Measurements from ENCODE around the gene POLDIP3.
A peak's percentile ranks its signal among the peaks of the same experiment; 100 is the strongest.
"Not testable (repeated sequence)": the region's sequence is repeated elsewhere in the genome, so short reads cannot be mapped to it uniquely, and the experiment has no call there.

The POLDIP3 gene

DNA sequence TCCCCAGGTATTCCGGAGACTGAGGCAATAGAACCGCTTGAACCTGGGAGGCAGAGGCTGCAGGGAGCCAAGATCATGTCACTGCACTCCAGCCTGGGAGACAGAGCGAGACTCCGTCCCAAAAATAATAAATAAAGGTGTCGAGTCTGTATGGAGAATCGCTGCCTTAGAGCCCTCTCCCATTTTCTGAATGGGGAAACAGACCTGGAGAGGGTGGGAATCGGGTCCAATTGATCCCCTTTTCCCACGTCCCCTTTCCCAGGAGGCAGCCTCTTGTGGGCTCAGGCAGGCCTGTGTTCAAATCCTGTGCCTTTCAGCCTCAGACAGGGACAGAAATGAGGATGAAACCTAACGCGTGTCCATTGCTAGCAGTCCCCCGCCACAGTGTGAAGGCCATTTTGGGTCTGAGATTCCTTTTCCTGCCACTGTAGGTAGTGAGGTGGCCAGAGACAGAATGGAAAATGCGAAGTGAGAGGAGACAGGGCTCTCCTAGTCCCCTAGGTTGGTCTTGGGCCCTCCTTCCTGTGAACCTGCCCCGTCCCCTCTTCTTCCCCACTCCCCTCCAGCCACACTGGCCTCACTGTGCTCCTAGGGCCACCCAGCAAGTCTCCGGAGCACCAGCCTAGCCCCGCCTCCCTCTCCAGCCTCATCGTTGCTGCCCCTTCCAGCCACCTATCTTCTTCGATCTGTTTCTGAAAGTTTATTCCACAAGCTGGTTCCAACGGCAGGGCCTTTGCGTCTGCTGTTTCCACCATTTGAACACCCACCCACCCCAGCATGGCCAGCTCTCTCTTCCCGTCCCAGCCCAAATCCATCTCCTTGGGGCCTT, 2.7 kb upstream of the POLDIP3 start:
- Histone ChIP-seq H3K4ac (ENCODE audit: low read depth, low read length) (no peak overlapping the region), H3K27ac (ENCODE audit: low read depth, low read length) (no peak overlapping the region)
- no peak for DNase-seq

DNA sequence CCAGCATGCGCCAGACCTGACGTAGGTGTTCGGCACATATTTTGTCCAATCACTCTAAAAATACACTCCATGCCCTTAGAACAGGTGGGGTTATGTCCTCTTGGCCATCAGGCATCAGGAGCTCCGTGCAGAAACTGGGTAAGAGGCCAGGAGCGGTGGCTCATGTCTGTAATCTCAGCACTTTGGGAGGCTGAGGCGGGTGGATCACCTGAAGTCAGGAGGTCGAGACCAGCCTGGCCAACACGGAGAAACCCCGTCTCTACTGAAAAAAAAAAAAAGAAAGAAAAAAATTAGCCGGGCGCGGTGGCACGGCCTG, 1.1 kb upstream of the POLDIP3 start:
- H3K4me2 ChIP-seq (ENCODE audit: low read length); H3K27ac ChIP-seq (ENCODE audit: low read depth, low read length); H3K79me1 ChIP-seq (ENCODE audit: low read length); H3K4me1 ChIP-seq (ENCODE audit: control insufficient read depth, low read depth, low read length); H3K27me3 ChIP-seq (ENCODE audit: insufficient read depth, low read length, poor library complexity); H3K4ac ChIP-seq (ENCODE audit: low read depth, low read length); H2BK5ac ChIP-seq (ENCODE audit: low read length); H2AK5ac ChIP-seq (ENCODE audit: low read length); H4K8ac ChIP-seq (ENCODE audit: low read depth, low read length); H3K4me3 ChIP-seq (ENCODE audit: low read length); H3K23ac ChIP-seq (ENCODE audit: low read length); H3K18ac ChIP-seq (ENCODE audit: low read length); H4K5ac ChIP-seq (ENCODE audit: low read length); DNase-seq; H3K56ac ChIP-seq (ENCODE audit: low read length); H2BK15ac ChIP-seq (replicated peaks; ENCODE audit: low read depth); H3K36me3 ChIP-seq (ENCODE audit: control insufficient read depth, insufficient read depth, low read length); H2BK120ac ChIP-seq (ENCODE audit: low read depth, low read length): not testable (repeated sequence)
- Histone ChIP-seq H3K79me2 (ENCODE audit: control insufficient read depth, insufficient read depth, low read length) (peaks cover 35% of the 10 kb centered on the region), H3K9ac (ENCODE audit: low read length) (peak overlapping the region; percentile 17)
- WGBS (ENCODE audit: extremely low coverage, insufficient coverage, low lambda C conversion rate), result no CpG with 5 or more reads among the region's 13 CpGs

More for the DNA sequence above, 2.7 kb upstream of the POLDIP3 start:
- Histone ChIP-seq H2BK120ac (ENCODE audit: low read depth, low read length) (no peak overlapping the region), H3K4me1 (ENCODE audit: control insufficient read depth, low read depth, low read length) (no peaks in the 10 kb centered on the region), H3K56ac (ENCODE audit: low read length) (peak overlapping the region; percentile 60), H3K18ac (ENCODE audit: low read length) (no peak overlapping the region), H2BK15ac (replicated peaks; ENCODE audit: low read depth) (no peak overlapping the region), H4K8ac (ENCODE audit: low read depth, low read length) (no peak overlapping the region), H3K79me2 (ENCODE audit: control insufficient read depth, insufficient read depth, low read length) (peaks cover 20% of the 10 kb centered on the region), H3K27me3 (ENCODE audit: insufficient read depth, low read length, poor library complexity) (no peaks in the 10 kb centered on the region), H2BK5ac (ENCODE audit: low read length) (no peak overlapping the region), H3K36me3 (ENCODE audit: control insufficient read depth, insufficient read depth, low read length) (no peaks in the 10 kb centered on the region), H2AK5ac (ENCODE audit: low read length) (no peak overlapping the region), H3K79me1 (ENCODE audit: low read length) (peaks cover 3% of the 10 kb centered on the region), H3K4me2 (ENCODE audit: low read length) (no peak overlapping the region), H4K5ac (ENCODE audit: low read length) (no peak overlapping the region), H3K4me3 (ENCODE audit: low read length) (no peak overlapping the region), H3K23ac (ENCODE audit: low read length) (no peak overlapping the region), H3K9ac (ENCODE audit: low read length) (peak overlapping the region; percentile 32)
- WGBS (ENCODE audit: extremely low coverage, insufficient coverage, low lambda C conversion rate), result no CpG with 5 or more reads among the region's 20 CpGs

DNA sequence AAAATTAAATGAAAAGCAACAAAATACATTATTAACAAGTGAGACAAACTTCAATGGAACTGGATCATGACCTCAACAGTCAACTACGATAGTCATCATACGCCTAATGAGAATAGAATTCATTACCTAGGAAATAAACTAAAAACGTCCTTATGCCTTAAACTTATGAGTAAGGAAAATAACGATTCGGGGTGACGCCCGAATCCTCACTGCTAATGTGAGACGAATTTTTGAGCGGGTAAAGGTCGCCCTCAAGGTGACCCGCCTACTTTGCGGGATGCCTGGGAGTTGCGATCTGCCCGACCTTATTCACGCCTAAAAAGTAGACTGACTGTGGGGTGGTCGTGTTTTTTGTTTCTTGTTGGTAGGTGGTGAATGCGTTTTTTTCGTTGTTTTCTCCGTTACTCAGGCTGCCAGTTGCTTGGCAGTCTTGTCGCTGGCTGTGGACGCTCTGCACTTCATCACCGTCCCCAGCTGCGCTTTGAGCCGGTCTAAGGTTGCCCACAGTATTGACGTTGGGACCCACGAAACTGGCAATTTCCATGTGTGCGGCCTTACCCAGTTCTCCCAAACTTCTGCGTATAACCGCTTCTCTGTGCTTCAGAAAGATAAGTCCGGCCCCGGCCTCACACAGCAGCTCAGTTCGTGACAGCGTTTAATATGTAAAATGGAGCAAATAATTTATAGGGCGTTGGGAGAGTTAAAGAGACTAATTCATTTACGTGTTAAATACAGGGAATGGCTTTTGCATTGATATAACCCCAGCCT, 593 bp upstream of the POLDIP3 start:
- WGBS (ENCODE audit: extremely low coverage, insufficient coverage, low lambda C conversion rate), result no CpG with 5 or more reads among the region's 35 CpGs

GRCh38 chr22:42613872-42614301, 796 bp downstream of the POLDIP3 start:
- Histone ChIP-seq H3K27me3 (ENCODE audit: insufficient read depth, low read length, poor library complexity) (no peaks in the 10 kb centered on the region), H3K23ac (ENCODE audit: low read length) (peak overlapping the region; percentile 95), H3K9ac (ENCODE audit: low read length) (peak overlapping the region; percentile 100), H3K4me3 (ENCODE audit: low read length) (peak overlapping the region; percentile 67), H3K79me2 (ENCODE audit: control insufficient read depth, insufficient read depth, low read length) (peaks cover 50% of the 10 kb centered on the region), H4K5ac (ENCODE audit: low read length) (no peak overlapping the region), H3K27ac (ENCODE audit: low read depth, low read length) (peak overlapping the region; percentile 91), H2BK15ac (replicated peaks; ENCODE audit: low read depth) (no peak overlapping the region), H3K4me1 (ENCODE audit: control insufficient read depth, low read depth, low read length) (no peaks in the 10 kb centered on the region), H2BK120ac (ENCODE audit: low read depth, low read length) (peak overlapping the region; percentile 56), H3K79me1 (ENCODE audit: low read length) (peaks cover 7% of the 10 kb centered on the region), H3K36me3 (ENCODE audit: control insufficient read depth, insufficient read depth, low read length) (peaks cover 2% of the 10 kb centered on the region), H3K18ac (ENCODE audit: low read length) (peak overlapping the region; percentile 18), H3K4ac (ENCODE audit: low read depth, low read length) (peak overlapping the region; percentile 98), H2BK5ac (ENCODE audit: low read length) (peak overlapping the region; percentile 7), H3K56ac (ENCODE audit: low read length) (peak overlapping the region; percentile 97), H2AK5ac (ENCODE audit: low read length) (peak overlapping the region; percentile 51), H3K4me2 (ENCODE audit: low read length) (peak overlapping the region; percentile 88), H4K8ac (ENCODE audit: low read depth, low read length) (peak overlapping the region; percentile 58)
- no CpG with 5 or more reads among the region's 10 CpGs for WGBS (ENCODE audit: extremely low coverage, insufficient coverage, low lambda C conversion rate)
- DNase-seq, result peak; percentile 61

More for the DNA sequence above, 593 bp upstream of the POLDIP3 start:
- H3K4ac ChIP-seq (ENCODE audit: low read depth, low read length), result no peak overlapping the region
- peak; percentile 100 for DNase-seq
- H3K27me3 ChIP-seq (ENCODE audit: insufficient read depth, low read length, poor library complexity), result no peaks in the 10 kb centered on the region
- peaks cover 40% of the 10 kb centered on the region for H3K79me2 ChIP-seq (ENCODE audit: control insufficient read depth, insufficient read depth, low read length)
- H3K9ac ChIP-seq (ENCODE audit: low read length), result peak overlapping the region; percentile 17
- H2BK120ac ChIP-seq (ENCODE audit: low read depth, low read length), result no peak overlapping the region
- no peak overlapping the region for H3K4me2 ChIP-seq (ENCODE audit: low read length)
- no peak overlapping the region for H3K23ac ChIP-seq (ENCODE audit: low read length)
- H4K8ac ChIP-seq (ENCODE audit: low read depth, low read length), result no peak overlapping the region
- peak overlapping the region; percentile 7 for H2BK5ac ChIP-seq (ENCODE audit: low read length)
- peaks cover under 1% of the 10 kb centered on the region for H3K36me3 ChIP-seq (ENCODE audit: control insufficient read depth, insufficient read depth, low read length)
- no peak overlapping the region for H4K5ac ChIP-seq (ENCODE audit: low read length)
- H2BK15ac ChIP-seq (replicated peaks; ENCODE audit: low read depth), result no peak overlapping the region
- no peak overlapping the region for H3K18ac ChIP-seq (ENCODE audit: low read length)
- no peaks in the 10 kb centered on the region for H3K4me1 ChIP-seq (ENCODE audit: control insufficient read depth, low read depth, low read length)
- no peak overlapping the region for H3K4me3 ChIP-seq (ENCODE audit: low read length)
- H3K27ac ChIP-seq (ENCODE audit: low read depth, low read length), result no peak overlapping the region
- peaks cover 6% of the 10 kb centered on the region for H3K79me1 ChIP-seq (ENCODE audit: low read length)
- H3K56ac ChIP-seq (ENCODE audit: low read length), result no peak overlapping the region
- H2AK5ac ChIP-seq (ENCODE audit: low read length), result no peak overlapping the region

- H3K4me3 ChIP-seq (ENCODE audit: low read length), result no peak overlapping the region
- no peak overlapping the region for H2AK5ac ChIP-seq (ENCODE audit: low read length)
- peaks cover 2% of the 10 kb centered on the region for H3K36me3 ChIP-seq (ENCODE audit: control insufficient read depth, insufficient read depth, low read length)
- H4K5ac ChIP-seq (ENCODE audit: low read length), result no peak overlapping the region
- WGBS (ENCODE audit: extremely low coverage, insufficient coverage, low lambda C conversion rate), result no CpG with 5 or more reads among the region's 11 CpGs
- H3K23ac ChIP-seq (ENCODE audit: low read length), result no peak overlapping the region
- H3K56ac ChIP-seq (ENCODE audit: low read length), result no peak overlapping the region
- H2BK5ac ChIP-seq (ENCODE audit: low read length), result no peak overlapping the region
- no peak overlapping the region for H3K27ac ChIP-seq (ENCODE audit: low read depth, low read length)
- no peak overlapping the region for H2BK120ac ChIP-seq (ENCODE audit: low read depth, low read length)
- H3K4me2 ChIP-seq (ENCODE audit: low read length), result no peak overlapping the region
- H3K79me1 ChIP-seq (ENCODE audit: low read length), result peaks cover 11% of the 10 kb centered on the region
- no peak overlapping the region for H3K4ac ChIP-seq (ENCODE audit: low read depth, low read length)
- H3K27me3 ChIP-seq (ENCODE audit: insufficient read depth, low read length, poor library complexity), result no peaks in the 10 kb centered on the region
- DNase-seq, result no peak
- no peaks in the 10 kb centered on the region for H3K4me1 ChIP-seq (ENCODE audit: control insufficient read depth, low read depth, low read length)
- H3K9ac ChIP-seq (ENCODE audit: low read length), result no peak overlapping the region
- H3K18ac ChIP-seq (ENCODE audit: low read length), result no peak overlapping the region
- no peak overlapping the region for H2BK15ac ChIP-seq (replicated peaks; ENCODE audit: low read depth)
- peaks cover 57% of the 10 kb centered on the region for H3K79me2 ChIP-seq (ENCODE audit: control insufficient read depth, insufficient read depth, low read length)
- H4K8ac ChIP-seq (ENCODE audit: low read depth, low read length), result no peak overlapping the region
Observed at GRCh38 chr22:42612336-42612735, 2.3 kb downstream of the POLDIP3 start.

Measured in mesendoderm (in vitro differentiated cells).